Naive thymus-derived CD8-positive, alpha-beta T cell (primary cell): ENCODE results near the gene PROM1. TPM values are rescaled to one million over a fixed set of nuclear protein-coding genes. Genes with fewer than 3 reads are reported as not detected.

Experiments
- ATAC-seq, 2 donors: fragments of 150-1000 bp; cut with Tn5 transposase in 1 of 2; sonication (Bioruptor Pico), chemical (Tn5 transposase) in 1 of 2; 1 replicate in 1 of 2; 2 replicates in 1 of 2; pipeline ENCODE4 v1.10.0; 2021; ENCODE audit warnings: mild to moderate bottlenecking in 2 of 2, moderate library complexity in 2 of 2
- POLR2A ChIA-PET: fragments of 350-600 bp; sonication (Branson Sonifier 250); formaldehyde crosslinking; loops from one replicate; lab custom pipeline; 2021; ENCODE audit warnings: antibody characterized with exemption; lab: Charles Lee
- DNase-seq, 10 donors: peaks; one replicate each; pipeline versions ENCODE4 v3.0.0 to v3.0.0-alpha.2; 2020 to 2022
- H3K27ac Mint-ChIP-seq, 10 donors: one replicate each; pipeline ENCODE4 v1.8.0; 2020 to 2022; ENCODE audit warnings: mild to moderate bottlenecking in 10 of 10, mixed read lengths in 10 of 10, moderate library complexity in 4 of 10, inconsistent platforms in 1 of 10
- H3K27me3 Mint-ChIP-seq, 5 donors: one replicate each; pipeline ENCODE4 v1.8.0; 2021 to 2022; ENCODE audit warnings: mixed read lengths in 5 of 5
- H3K36me3 Mint-ChIP-seq, 3 donors: one replicate each; pipeline ENCODE4 v1.8.0; 2020 to 2022; ENCODE audit warnings: mixed read lengths in 3 of 3, mild to moderate bottlenecking in 2 of 3, inconsistent platforms in 1 of 3
- H3K4me1 Mint-ChIP-seq, 4 donors: one replicate each; pipeline ENCODE4 v1.8.0; 2021 to 2022; ENCODE audit warnings: mixed read lengths in 4 of 4
- H3K4me3 Mint-ChIP-seq, 10 donors: one replicate each; pipeline ENCODE4 v1.8.0; 2020 to 2022; ENCODE audit warnings: mild to moderate bottlenecking in 10 of 10, mixed read lengths in 10 of 10, moderate library complexity in 6 of 10, inconsistent platforms in 1 of 10
- H3K9me3 Mint-ChIP-seq, 9 donors: one replicate each; pipeline ENCODE4 v1.8.0; 2020 to 2022; ENCODE audit warnings: mixed read lengths in 9 of 9, mild to moderate bottlenecking in 3 of 9, inconsistent platforms in 1 of 9, moderate library complexity in 1 of 9
- polyA plus RNA-seq, 3 donors: library from polyadenylated mRNA; unstranded; fragments of 300-500 nt; fragmentation: Illumina TruSeq; gene quantifications; one replicate each; pipeline ENCODE4 v1.2.3, GENCODE V29; 2021
- total RNA-seq, 8 experiments: library from RNA in 2 of 8; stranded (reverse) in 2 of 8; gene quantifications; one replicate each; pipeline ENCODE4 v1.2.3 and lab custom pipeline; 2021 to 2026

The PROM1 gene
- total and polyA plus RNA-seq, 5 experiments from 2014 or later = not detected

GRCh38 chr4:15961781-15962510, 121.9 kb downstream of the PROM1 start:
- peak overlapping the region; percentile 5 to 96 (median 74) for H3K27ac Mint-ChIP-seq
- peaks cover 16 to 36% (median 29%) of the 10 kb centered on the region in 4 donors for H3K4me1 Mint-ChIP-seq
- DNase-seq = peak in 7 of 10 donors; percentile 9 to 68 (median 61)
- H3K27me3 Mint-ChIP-seq = peaks cover 0 to 2% (median 0%) of the 10 kb centered on the region in 5 donors
- ATAC-seq = peak; percentile 39 to 56
- POLR2A ChIA-PET = interaction anchor here (0.7 to 2.0 kb wide), 4 partner anchors 40 to 306 kb away, joined by 3 to 7 read pairs (median 5); partner anchors contain the start of gene FBXL5
- H3K9me3 Mint-ChIP-seq = peaks cover 0 to 8% (median 0%) of the 10 kb centered on the region in 9 donors
- H3K36me3 Mint-ChIP-seq = no peaks in the 10 kb centered on the region
- H3K4me3 Mint-ChIP-seq = peak overlapping the region; percentile 58 to 85 (median 80)

- no peak for DNase-seq
- POLR2A ChIA-PET = no interaction called here
- Mint-ChIP-seq H3K4me1 (peaks cover 12 to 35% (median 26%) of the 10 kb centered on the region in 4 donors), H3K27me3 (no peaks in the 10 kb centered on the region), H3K36me3 (no peaks in the 10 kb centered on the region), H3K4me3 (no peak overlapping the region), H3K27ac (no peak overlapping the region), H3K9me3 (peaks cover 0 to 9% (median 0%) of the 10 kb centered on the region in 9 donors)
- ATAC-seq = no peak
Measured at GRCh38 chr4:15958562-15958961, 125.3 kb downstream of the PROM1 start.

- Mint-ChIP-seq H3K36me3 (peaks cover 0 to 2% (median 0%) of the 10 kb centered on the region in 3 donors), H3K27me3 (no peaks in the 10 kb centered on the region), H3K4me3 (no peak overlapping the region), H3K4me1 (peaks cover 0 to 14% (median 7%) of the 10 kb centered on the region in 4 donors), H3K9me3 (peaks cover 0 to 12% (median 0%) of the 10 kb centered on the region in 9 donors), H3K27ac (peak overlapping the region in 1 of 10 donors; percentile 70)
- ATAC-seq = peak; percentile 89 to 96
- peak; percentile 46 to 89 (median 71) for DNase-seq
- POLR2A ChIA-PET = no interaction called here
Measured at GRCh38 chr4:15956179-15956850, 127.5 kb downstream of the PROM1 start.

- DNase-seq (no peak), ATAC-seq (no peak)
- Mint-ChIP-seq H3K4me3 (no peak overlapping the region), H3K27me3 (no peaks in the 10 kb centered on the region), H3K27ac (no peak overlapping the region), H3K9me3 (peaks cover 0 to 12% (median 0%) of the 10 kb centered on the region in 9 donors), H3K36me3 (peaks cover 0 to 2% (median 0%) of the 10 kb centered on the region in 3 donors), H3K4me1 (peaks cover 0 to 12% (median 4%) of the 10 kb centered on the region in 4 donors)
- POLR2A ChIA-PET = no interaction called here
Measured at GRCh38 chr4:15955670-15956069, 128.2 kb downstream of the PROM1 start.

- Mint-ChIP-seq H3K4me1 (peaks cover 0 to 9% (median 4%) of the 10 kb centered on the region in 4 donors), H3K27me3 (no peaks in the 10 kb centered on the region), H3K4me3 (no peak overlapping the region), H3K36me3 (peaks cover 0 to 2% (median 0%) of the 10 kb centered on the region in 3 donors), H3K27ac (no peak overlapping the region), H3K9me3 (peaks cover 0 to 12% (median 0%) of the 10 kb centered on the region in 9 donors)
- no peak for ATAC-seq
- DNase-seq = no peak
- POLR2A ChIA-PET = no interaction called here
Measured at GRCh38 chr4:15953625-15954024, 130.2 kb downstream of the PROM1 start.

DNA sequence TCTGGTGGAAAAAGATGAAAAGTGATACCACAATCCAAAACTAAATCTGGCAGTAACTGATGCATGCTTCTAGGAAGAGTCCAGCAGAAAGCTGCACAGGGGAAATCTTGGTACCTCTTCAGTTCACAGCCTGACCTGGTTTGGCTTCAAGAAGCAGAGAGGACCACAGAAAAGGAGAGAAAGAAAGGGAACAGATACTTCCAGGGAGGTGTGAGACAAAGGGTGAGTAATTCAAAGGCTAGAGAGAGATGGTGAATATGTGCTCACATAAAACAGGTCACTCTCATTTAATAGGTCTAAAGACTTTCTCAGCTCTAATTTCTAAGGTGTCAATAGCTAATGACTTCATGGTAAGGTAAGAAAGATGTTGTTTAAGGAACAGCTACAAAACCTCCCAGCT, 132.0 kb downstream of the PROM1 start:
- no peak overlapping the region for H3K27ac Mint-ChIP-seq
- no peak for DNase-seq
- H3K36me3 Mint-ChIP-seq = peaks cover 0 to 2% (median 0%) of the 10 kb centered on the region in 3 donors
- POLR2A ChIA-PET = no interaction called here
- no peak for ATAC-seq
- no peaks in the 10 kb centered on the region for H3K27me3 Mint-ChIP-seq
- H3K9me3 Mint-ChIP-seq = peaks cover 0 to 12% (median 0%) of the 10 kb centered on the region in 9 donors
- H3K4me3 Mint-ChIP-seq = no peak overlapping the region
- peaks cover 0 to 8% (median 4%) of the 10 kb centered on the region in 4 donors for H3K4me1 Mint-ChIP-seq

GRCh38 chr4:15948826-15949225, 135.0 kb downstream of the PROM1 start:
- peaks cover 0 to 4% (median 2%) of the 10 kb centered on the region in 4 donors for H3K4me1 Mint-ChIP-seq
- H3K27me3 Mint-ChIP-seq = no peaks in the 10 kb centered on the region

DNA sequence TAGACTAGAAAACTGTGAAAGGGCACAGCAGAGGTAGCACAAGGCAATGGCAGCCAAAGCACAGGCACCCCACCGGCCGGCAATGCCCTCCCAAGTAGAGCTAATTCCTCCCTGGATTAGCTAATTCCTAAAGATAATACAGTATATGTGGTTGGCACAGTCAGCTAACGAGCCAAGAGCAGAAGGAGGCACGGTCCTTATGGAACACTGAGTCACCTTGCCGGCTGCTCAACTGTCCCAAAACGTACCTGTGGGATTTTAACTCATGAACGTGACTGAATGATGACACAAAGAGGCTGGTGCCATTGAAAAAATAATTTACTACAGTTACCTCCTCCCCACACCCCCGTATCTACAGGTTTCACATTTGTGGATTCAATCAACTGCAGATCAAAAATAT, 136.1 kb downstream of the PROM1 start:
- DNase-seq (no peak), ATAC-seq (no peak)
- POLR2A ChIA-PET = no interaction called here
- H3K9me3 Mint-ChIP-seq = no peaks in the 10 kb centered on the region
- no peak overlapping the region for H3K4me3 Mint-ChIP-seq
- H3K27me3 Mint-ChIP-seq = no peaks in the 10 kb centered on the region
- no peak overlapping the region for H3K27ac Mint-ChIP-seq
- peaks cover 0 to 4% (median 2%) of the 10 kb centered on the region in 4 donors for H3K4me1 Mint-ChIP-seq
- H3K36me3 Mint-ChIP-seq = no peaks in the 10 kb centered on the region

More at GRCh38 chr4:15948826-15949225, 135.0 kb downstream of the PROM1 start:
- DNase-seq (no peak), ATAC-seq (no peak)
- H3K27ac Mint-ChIP-seq = no peak overlapping the region
- POLR2A ChIA-PET = no interaction called here
- peaks cover 0 to 5% (median 0%) of the 10 kb centered on the region in 9 donors for H3K9me3 Mint-ChIP-seq
- H3K4me3 Mint-ChIP-seq = no peak overlapping the region
- peaks cover 0 to 2% (median 0%) of the 10 kb centered on the region in 3 donors for H3K36me3 Mint-ChIP-seq

GRCh38 chr4:15945516-15945915, 138.3 kb downstream of the PROM1 start:
- H3K27ac Mint-ChIP-seq = no peak overlapping the region
- H3K27me3 Mint-ChIP-seq = peaks cover 0 to 5% (median 0%) of the 10 kb centered on the region in 5 donors
- H3K36me3 Mint-ChIP-seq = no peaks in the 10 kb centered on the region
- H3K4me3 Mint-ChIP-seq = no peak overlapping the region
- peaks cover 0 to 4% (median 2%) of the 10 kb centered on the region in 4 donors for H3K4me1 Mint-ChIP-seq
- no peak for DNase-seq
- H3K9me3 Mint-ChIP-seq = no peaks in the 10 kb centered on the region
- no peak for ATAC-seq
- POLR2A ChIA-PET = no interaction called here

DNA sequence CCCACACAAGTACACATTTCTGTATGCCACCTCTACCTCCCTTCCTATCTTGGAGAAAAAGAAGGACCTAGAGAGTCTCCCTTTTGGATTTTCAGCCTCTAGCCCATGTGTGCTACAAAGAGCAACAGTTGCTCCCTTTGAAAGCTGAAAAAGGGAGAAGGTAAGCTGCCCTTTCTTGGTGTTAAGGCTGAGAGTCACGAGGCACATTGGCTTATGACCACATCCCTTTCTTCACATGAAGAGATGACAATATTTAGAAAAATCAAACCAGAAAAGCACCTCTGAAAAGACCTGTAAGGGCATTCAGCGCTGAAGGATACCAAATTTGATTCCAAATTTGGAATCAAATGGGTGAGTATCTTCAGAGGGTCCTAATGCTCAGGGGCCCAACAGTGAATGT, 138.9 kb downstream of the PROM1 start:
- peak in 1 of 10 donors; percentile 18 for DNase-seq
- no peak overlapping the region for H3K27ac Mint-ChIP-seq
- H3K9me3 Mint-ChIP-seq = no peaks in the 10 kb centered on the region
- no peaks in the 10 kb centered on the region for H3K36me3 Mint-ChIP-seq
- H3K4me1 Mint-ChIP-seq = peaks cover 0 to 4% (median 2%) of the 10 kb centered on the region in 4 donors
- POLR2A ChIA-PET = interaction anchor here (0.6 kb wide), 1 partner anchor 229 kb away, joined by 3 read pairs; no protein-coding TSS in a partner anchor
- no peak overlapping the region for H3K4me3 Mint-ChIP-seq
- peaks cover 0 to 9% (median 3%) of the 10 kb centered on the region in 5 donors for H3K27me3 Mint-ChIP-seq
- ATAC-seq = no peak

GRCh38 chr4:15942283-15942682, 141.5 kb downstream of the PROM1 start:
- Mint-ChIP-seq H3K27me3 (peaks cover 0 to 9% (median 3%) of the 10 kb centered on the region in 5 donors), H3K36me3 (no peaks in the 10 kb centered on the region), H3K4me3 (no peak overlapping the region), H3K9me3 (no peaks in the 10 kb centered on the region), H3K27ac (no peak overlapping the region), H3K4me1 (peaks cover 0 to 4% (median 2%) of the 10 kb centered on the region in 4 donors)
- ATAC-seq (no peak), DNase-seq (no peak)
- POLR2A ChIA-PET = no interaction called here

DNA sequence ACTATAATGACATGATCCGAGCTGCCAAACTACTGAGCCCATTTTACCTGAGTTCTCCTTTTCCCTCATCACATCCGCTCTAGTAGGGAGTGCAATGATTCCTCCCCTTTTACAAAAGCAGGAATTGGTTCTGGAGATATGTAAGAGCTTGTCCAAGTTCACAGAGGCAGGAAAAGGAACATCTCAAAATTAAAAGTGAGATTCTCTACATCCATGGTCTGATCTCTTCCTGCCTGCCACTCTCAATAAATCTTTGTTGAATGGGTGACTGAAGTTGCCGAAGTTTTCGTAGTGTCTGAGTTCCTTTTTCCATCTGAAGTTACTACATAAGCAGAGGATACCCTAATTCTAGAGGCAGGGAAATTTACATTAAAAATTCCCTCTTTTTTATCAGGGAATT, 145.2 kb downstream of the PROM1 start, which contains the start of gene FGFBP1:
TSS of gene FGFBP1 (minus strand) at position 101 of the 400 bp plus-strand sequence. CDS start 2,108 bp downstream, outside the sequence.
- H3K27ac Mint-ChIP-seq = peak within 1 kb of the TSS in 1 of 10 donors; percentile 9
- ATAC-seq (no peak), DNase-seq (no peak)
- H3K4me1 Mint-ChIP-seq = no peaks in the 10 kb centered on the region
- H3K9me3 Mint-ChIP-seq = no peaks in the 10 kb centered on the region
- no peaks in the 10 kb centered on the region for H3K36me3 Mint-ChIP-seq
- peaks cover 0 to 14% (median 12%) of the 10 kb centered on the region in 5 donors for H3K27me3 Mint-ChIP-seq
- no peak within 1 kb of the TSS for H3K4me3 Mint-ChIP-seq
- POLR2A ChIA-PET = no interaction called here
